NCI-H2227 (cell line): ENCODE results near the gene NANOS1.
A peak's percentile ranks its signal among the peaks of the same experiment; 100 is the strongest.
"Not testable (repeated sequence)": the region's sequence is repeated elsewhere in the genome, so short reads cannot be mapped to it uniquely, and the experiment has no call there.

Experiments used
- DNase-seq: peaks from one replicate; lab custom pipeline; 2025; ENCODE audit not compliant: unreplicated experiment; lab: John Stamatoyannopoulos, UW

The NANOS1 gene

DNA sequence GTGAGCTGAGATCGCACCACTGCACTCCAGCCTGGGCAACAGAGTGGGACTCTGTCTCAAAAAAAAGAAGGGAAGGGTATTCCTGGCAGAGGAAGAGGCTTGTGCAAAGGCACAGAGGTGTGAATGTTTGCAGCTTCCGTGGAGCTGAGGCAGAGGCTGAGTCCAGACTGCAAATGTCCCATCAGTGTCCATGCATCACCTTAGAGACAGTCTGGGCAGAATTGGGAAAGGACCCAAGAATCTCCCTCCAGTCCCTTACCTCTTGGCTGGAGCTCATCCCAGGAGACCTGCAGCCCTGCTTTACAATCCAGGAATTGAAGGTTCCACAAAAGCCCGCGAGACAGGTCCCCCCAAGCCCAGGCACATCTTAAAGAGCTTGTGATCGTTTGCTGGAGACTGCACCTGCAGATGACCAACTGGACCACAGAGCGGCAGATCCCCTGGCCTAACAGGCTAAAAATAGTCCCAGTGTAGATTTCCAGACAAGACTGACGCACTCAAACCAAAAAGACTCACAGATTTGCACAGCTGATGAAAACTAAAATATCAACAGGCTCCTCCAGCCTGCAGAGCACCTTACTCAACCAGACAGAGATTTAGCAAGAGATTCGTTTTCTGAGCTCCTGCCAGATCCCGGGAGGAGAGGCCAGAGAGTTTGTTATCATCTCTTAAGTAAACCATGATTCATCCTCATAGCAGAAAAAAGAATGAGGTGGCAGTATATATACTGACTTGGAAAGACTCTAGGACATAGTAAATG is 22.9 kb upstream of the NANOS1 start:
- DNase-seq: no peak

DNA sequence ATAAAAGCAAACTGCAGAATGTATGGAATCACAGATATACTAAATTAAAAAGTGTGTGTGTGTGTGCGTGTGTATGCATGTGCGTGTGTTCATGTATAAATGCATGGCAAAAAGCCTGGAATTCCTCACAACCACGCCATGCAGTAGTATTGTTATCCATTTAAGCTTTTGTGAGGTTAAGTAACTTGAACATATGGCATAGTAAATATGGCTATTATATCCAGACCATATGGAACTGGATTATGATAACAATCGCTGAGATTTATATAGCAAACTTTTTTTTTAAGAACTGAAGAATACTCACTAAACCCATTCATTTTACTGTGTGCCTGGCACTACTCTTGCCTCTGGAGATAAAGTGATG is 22.3 kb upstream of the NANOS1 start:
- no peak for DNase-seq

DNA sequence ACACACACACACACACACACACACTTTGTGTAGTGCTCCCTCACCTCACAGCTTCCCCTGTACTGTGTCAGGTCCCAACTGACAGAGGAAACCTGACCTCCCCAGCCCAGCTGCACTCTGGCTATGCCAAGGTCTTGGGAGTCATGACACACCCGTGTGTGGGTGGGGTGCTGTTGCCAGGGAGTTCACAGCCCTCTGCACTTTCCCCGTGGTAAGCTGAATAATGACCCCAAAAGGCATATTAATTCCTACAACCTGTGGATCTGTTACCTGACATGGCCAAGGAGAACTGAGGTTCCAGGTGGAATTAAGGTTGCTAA is 8.9 kb upstream of the NANOS1 start:
- DNase-seq: no peak

DNA sequence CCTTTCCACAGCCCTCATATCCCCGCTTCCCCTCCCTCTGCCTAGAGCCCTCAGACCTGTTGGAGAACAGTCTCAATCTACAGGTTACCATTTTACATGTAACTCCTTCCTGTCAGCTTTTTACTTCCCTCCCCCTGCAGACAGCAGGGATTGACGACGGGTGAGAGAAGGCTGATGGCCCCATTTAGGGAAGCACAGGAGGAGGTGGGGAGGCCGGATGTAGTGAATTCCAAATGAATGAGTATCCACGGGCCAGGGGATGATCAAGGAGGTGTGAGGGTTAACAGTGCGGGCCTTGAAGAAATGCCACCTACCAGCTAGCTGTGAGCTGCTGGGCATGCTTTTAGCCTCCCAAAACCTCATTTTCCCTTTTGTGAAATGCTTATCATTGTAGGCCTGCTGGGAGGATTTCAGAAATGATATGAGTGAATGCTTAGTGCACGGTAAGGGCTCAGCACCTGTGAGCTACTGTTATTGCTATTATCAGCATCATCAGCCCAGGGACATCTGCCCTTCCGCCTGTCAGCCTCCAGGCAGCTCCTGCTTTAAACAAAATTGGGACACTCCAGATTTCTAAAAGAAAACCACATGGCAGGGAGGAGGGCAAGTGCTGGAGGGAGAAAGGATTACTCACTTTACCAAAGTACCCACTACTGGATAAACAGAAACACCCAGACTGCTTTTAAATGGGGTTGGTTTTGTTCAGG is 6.5 kb upstream of the NANOS1 start:
- DNase-seq: no peak

DNA sequence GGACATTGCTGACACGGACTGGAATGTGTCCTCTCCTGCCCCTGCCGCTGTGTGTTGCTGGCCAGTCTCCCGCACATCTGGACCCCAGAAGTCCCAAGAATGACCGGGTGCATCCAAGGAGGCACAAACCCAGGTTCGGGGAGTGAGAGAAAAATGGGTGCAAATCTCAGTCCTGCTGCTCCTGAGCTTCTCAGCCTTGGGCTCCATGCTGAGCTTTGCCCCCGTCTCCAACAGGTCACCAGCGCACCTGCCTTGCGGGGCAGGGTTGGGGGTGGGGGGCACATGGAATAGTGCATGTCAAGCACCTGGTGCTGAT is 6.0 kb upstream of the NANOS1 start:
- DNase-seq: no peak

DNA sequence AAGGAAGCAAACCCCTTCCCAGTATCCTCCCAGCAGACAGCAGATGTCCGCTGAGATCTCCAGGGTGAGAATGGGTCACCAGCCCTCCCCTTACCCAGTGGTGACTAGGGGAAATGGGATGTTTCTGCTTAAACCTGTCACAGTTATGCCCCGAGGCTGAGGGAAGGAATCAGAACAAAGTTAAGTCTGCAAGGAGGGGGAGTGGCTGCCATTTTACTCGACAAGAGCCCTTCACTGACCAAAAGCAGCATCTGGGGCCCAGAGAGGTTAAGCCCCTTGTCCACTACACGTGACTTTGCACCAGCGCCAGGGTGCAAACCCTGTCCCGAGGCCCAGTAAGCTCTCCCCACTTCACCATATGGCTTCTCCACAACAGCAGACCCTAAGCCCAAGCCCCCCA is 4.6 kb upstream of the NANOS1 start:
- no peak for DNase-seq

DNA sequence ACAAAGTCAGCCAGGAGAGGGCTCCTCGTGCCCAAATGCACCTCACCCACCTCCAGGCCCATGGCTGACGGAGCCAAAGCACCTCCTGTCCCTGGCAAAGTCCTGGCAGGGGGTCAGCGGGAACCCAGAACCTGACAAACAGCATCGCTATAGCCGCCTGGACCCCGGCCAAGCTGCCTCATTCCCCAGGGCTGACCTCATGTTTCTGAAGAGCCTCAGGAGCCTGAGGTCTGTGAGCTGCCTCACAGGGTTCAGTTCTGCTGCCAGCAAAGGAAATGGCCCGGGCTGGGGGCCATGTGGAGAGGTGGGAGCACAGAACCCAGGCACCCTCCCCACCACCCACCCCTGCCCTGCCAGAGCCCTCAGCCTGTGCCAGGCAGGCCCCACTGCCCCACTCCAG is 4.2 kb upstream of the NANOS1 start:
- no peak for DNase-seq

DNA sequence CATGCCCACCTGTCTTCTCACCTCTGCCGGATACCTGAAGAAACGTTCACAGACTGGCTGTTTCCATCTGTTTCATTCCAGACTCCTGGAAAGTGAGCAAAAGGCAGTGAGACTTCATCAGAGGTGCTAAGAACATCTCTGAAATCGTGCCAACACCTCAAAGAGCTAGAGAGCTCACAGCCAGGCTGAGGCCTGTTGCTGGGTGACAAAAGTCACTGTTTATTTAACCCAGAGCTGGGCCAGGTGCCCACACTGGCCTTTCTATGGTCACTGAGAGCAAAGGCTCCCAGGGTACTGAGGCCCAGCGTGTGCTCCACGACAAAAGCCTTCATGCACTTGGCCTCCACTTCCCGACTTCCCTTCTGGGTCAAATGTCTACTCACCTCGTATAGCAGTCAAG is 3.7 kb upstream of the NANOS1 start:
- no peak for DNase-seq

DNA sequence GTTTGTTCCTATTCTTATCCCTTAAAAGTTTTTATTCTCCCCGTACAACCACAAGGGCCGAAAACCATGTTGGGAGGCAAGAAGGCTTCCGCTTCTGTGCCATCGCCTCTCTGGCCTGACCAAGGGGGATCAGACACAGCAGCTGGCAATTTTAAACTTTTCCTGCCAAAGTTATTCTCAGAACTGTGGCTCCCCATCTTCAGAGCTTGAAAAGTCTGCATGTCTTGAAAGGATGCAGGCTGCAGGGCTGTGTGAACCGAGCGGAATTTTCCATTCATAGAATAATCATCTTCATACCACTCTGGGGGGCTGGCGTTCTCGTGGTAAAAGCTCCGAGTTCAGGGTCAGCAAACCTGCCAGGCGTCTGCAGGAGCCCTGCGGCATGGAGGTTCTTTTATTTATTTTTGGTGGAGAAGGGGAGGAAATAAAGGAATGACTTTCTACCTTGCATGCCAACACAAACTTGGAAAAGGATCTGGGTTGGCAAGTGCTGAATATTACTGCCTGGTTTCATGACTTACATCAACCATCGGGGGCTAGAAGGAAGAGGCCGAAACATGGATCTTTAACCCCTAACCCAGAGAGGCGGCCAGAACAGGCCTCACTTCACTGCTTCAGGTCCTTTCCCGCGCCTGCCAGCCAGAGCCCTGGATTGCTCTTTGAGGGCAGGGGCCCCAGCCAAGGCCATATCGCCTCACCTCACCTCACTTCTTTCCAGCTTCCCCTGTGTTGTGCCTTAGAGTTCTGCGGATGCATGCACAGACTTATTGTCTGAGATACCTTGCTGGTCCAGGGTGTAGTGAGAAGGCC is 3.0 kb upstream of the NANOS1 start:
- no peak for DNase-seq

DNA sequence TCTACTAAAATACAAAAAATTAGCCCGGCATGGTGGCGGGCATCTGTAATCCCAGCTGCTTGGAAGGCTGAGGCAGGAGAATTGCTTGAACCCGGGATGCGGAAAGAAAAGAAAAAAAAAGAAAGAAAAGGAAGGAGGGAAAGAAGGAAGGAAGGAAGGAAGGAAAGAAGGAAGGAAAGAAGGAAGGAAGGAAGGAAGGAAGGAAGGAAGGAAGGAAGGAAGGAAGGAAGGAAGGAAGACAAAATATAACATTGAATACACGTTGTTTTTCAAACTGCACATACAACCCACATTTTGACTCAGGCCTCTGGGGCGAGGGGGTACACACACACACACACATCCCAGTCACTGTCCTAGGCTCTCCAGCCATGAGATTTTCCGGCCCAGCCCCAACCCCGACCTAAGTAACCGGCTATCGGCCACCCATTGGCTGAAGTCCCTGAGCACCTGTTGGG is 1.0 kb upstream of the NANOS1 start:
- not testable (repeated sequence) for DNase-seq

DNA sequence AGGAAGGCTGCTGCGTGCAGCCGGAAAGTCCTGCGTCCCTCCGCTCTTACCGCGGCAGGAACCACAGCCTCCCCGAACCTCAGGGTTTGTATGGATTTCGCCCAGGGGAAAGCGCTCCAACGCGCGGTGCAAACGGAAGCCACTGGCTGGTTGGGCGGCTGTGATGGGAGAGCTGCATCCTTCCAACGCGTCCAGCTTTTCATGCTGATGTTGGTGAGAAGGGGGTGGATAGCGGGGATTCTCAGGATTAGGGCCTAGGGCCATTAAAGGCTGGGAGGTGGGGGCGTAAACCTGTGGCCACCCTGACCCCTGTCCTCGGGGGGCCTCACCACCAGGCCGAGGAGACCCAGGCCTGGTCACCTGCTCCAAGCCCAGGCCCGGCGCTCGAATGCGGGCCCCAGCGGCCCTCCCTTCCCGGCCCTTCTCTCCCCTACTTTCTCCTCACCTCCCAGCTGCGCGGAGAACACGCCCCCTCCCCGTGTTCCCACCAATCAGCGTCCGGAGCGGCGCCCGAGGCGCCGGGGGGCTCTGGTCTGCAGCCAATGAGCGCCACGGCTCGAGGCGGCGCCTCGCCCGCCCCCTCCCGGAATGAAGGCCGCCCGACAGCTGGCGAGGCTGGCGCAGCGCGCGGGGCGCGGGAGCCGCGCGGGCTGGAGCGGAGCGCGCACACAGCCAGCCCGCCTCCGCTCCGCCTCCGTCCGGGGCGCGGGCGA is 458 bp upstream of the NANOS1 start:
- peak; percentile 97 for DNase-seq

DNA sequence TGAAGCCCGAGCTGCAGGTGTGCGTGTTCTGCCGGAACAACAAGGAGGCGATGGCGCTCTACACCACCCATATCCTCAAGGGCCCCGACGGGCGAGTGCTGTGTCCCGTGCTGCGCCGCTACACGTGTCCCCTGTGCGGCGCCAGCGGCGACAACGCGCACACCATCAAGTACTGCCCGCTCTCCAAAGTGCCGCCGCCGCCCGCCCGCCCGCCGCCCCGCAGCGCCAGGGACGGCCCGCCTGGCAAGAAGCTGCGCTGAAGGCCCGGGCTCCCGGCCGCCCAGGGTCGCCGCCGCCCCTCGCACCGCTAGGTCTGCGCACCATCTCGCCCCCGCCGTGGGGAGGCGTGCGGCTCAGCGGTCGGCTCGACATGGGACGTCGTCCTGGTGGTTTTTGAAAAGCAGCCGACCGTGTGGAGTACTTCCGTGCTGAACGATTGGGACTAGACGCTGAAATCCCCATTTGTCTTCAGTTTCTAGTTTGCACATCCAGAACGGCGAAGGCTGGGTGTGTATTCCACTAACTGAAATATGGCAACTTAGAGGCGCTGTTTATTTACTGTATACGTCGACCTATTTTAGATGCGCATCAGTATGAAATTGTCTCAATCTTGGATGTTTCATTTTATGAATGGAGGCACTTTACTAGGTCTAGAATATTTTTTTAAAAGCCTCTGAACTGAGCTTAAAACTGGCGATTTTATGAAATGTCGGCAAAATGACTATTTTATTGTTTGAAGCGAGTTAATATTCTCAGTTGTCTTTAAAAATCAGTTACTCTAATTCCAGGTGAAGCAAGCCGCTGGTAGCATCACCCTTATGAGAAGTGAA is 1.1 kb downstream of the NANOS1 start:
- DNase-seq: peak; percentile 64

DNA sequence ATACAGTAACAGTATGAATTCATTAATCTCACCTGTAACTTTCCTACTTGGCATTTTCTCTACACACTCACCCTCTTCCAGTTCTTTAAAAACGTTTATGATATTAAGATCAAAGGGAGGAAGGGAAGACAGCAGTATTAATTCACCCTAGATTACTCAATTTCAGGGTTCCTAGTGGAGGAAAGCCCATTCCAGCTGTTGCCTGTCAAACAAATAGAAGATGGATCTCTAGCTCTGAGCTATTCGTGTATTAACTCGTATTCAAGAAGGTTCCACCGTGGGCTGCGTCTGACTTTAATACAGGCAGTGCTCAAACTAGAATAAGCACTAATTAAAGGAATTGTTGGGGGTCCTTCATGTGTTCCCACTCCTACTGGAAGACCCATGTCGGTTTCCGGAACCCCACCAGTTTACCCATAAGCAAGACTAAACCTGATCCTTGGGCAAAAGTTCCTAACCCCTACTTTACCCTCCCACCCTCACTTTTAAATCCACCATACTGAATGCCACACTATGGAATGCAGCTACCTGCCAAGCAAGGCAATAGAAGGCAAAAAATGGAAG is 2.1 kb downstream of the NANOS1 start:
- no peak for DNase-seq

DNA sequence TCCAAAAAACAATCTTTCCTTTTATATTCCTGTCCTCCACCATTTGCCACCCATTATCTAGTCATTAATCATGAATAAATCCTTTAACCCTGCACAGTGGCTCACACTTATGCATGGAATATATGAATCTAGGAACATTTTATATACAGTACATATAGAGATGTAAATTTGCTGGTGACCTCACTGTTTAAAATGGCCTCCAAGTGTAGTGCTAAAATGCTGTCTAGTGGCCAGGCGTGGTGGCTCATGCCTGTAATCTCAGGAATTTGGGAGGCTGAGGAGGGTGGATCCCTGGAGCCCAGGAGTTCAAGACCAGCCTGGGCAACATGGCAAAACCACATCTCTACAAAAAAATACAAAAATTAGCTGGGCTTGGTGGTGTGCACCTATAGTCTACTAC is 9.6 kb downstream of the NANOS1 start:
- no peak for DNase-seq

DNA sequence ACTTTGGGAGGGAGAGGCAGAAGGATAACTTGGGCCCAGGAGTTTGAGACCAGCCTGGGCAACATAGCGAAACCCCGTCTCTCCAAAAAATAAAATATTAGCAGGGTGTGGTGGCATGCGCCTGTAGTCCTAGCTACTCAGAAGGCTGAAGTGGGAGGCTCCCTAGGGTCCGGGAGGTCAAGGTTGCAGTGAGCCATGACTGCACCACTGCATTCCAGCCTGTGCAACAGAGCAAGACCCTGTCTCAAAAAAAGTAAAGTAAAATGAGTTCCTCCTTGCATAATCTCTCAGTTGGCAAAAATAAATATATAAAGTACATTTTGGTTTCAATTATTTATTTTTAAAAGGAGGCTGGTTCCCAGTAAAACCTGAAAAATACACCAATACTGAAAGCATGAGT is 11.8 kb downstream of the NANOS1 start:
- no peak for DNase-seq

DNA sequence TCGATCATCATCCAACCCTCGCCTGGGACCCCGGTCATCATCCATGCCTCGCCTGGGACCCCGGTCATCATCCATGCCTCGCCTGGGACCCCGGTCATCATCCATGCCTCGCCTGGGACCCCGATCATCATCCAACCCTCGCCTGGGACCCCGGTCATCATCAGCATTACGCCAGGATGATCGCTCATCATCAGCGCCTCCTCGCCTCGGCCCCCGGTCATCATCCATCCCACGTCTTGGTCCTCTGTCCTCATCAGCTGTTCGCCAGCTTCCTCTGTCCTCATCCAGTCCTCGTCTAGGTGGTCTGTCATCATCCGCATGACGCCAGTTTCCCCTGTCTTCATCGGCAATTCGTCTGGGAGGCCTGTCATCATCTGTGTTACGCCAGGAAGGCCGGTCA is 12.7 kb downstream of the NANOS1 start:
- DNase-seq: no peak

DNA sequence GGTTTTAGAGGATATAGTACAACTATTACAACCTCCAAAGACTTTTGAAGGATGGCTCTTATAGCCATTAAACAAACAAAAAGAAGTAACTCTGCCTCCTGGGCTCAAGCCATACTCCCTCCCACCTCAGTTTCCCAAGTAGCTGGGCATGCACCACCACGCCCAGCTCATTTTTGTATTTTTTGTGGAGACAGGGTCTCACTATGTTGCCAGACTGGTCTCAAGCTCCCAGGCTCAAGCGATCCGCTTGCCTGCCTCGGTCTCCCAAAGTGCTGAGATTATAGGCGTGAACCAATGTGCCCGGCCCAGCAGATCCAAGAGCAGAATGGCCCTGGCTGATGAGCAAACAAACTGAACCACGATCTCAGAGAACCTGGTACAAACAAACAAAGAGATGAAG is 16.0 kb downstream of the NANOS1 start:
- DNase-seq: no peak

DNA sequence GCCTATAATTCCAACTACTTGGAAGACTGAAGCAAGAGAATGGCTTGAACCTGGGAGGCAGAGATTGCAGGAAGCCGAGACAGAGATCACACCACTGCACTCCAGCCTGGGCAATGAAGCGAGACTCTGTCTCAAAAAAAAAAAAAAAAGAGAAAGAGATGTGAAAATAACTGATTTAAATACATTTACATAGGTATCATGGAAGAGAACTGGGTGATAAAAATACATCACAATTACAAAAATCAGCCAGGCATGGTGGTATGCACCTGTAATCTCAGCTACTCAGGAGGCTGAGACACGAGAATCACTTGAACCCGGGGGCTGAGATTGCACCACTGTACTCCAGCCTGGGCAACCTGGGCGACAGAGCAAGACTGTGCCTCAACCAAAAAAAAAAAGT is 19.8 kb downstream of the NANOS1 start:
- no peak for DNase-seq

DNA sequence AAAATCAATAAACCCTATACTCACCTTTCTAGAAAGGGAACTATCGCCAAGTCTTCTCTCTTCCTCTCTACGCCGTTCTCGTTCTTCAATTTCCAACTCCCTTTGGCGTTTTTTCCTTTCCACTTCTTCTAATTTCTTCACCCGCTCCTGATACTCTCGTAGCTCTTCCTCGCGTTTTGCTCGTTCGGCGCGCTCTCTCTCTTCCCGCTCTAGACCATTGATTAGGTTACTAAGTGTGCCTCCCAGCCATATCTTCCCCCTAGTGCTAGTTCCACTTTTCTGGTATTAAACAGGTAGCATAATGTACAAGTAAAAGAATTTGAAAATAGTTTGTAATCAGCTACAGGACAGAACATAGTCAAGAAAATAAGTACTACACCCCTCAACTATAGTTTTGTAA is 20.3 kb downstream of the NANOS1 start:
- no peak for DNase-seq

DNA sequence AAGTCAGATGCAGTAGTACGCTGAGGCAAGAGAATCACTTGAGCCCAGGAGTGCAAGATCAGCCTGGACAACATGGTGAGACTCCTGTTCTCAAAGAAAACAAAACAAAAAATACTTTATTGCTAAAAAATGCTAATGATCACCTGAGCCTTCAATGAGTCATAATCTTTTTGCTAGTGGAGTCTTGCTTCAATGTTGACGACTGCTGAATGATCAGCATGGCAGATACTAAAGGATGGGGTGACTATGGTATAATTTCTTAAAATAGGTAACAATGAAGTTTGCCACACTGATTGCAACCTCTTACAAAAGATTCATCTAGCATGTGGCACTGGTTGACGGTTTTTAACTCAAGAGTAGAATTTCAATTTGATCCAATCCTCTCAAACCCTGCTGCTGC is 22.3 kb downstream of the NANOS1 start:
- no peak for DNase-seq
